ENCODE results near the gene NR3C2.
A peak's percentile ranks its signal among the peaks of the same experiment; 100 is the strongest.

NR3C2 gene

GRCh38 chr4:148072789-148073188, 369.4 kb downstream of the NR3C2 start:
- no peaks in the 10 kb centered on the region for H3K27me3 Mint-ChIP-seq

GRCh38 chr4:148071009-148071408, 371.2 kb downstream of the NR3C2 start:
- DNase-seq = no peak

More at GRCh38 chr4:148072789-148073188, 369.4 kb downstream of the NR3C2 start:
- no peaks in the 10 kb centered on the region for H3K4me1 Mint-ChIP-seq (ENCODE audit: low read depth)
- no peak overlapping the region for H3K4me3 Mint-ChIP-seq
- H3K36me3 Mint-ChIP-seq (ENCODE audit: low read depth) = peaks cover 63% of the 10 kb centered on the region
- peaks cover 36% of the 10 kb centered on the region for H3K9me3 Mint-ChIP-seq
- no peak for DNase-seq
- H3K27ac Mint-ChIP-seq = no peak overlapping the region

GRCh38 chr4:148069895-148070178, 372.4 kb downstream of the NR3C2 start:
- Mint-ChIP-seq H3K9me3 (peaks cover 17% of the 10 kb centered on the region), H3K36me3 (ENCODE audit: low read depth) (peaks cover 43% of the 10 kb centered on the region), H3K4me1 (ENCODE audit: low read depth) (peaks cover 1% of the 10 kb centered on the region), H3K27me3 (no peaks in the 10 kb centered on the region), H3K27ac (no peak overlapping the region), H3K4me3 (no peak overlapping the region)
- DNase-seq = no peak

More at GRCh38 chr4:148071009-148071408, 371.2 kb downstream of the NR3C2 start:
- peaks cover 24% of the 10 kb centered on the region for H3K9me3 Mint-ChIP-seq
- H3K36me3 Mint-ChIP-seq (ENCODE audit: low read depth) = peaks cover 48% of the 10 kb centered on the region
- no peak overlapping the region for H3K27ac Mint-ChIP-seq
- peaks cover 1% of the 10 kb centered on the region for H3K4me1 Mint-ChIP-seq (ENCODE audit: low read depth)
- no peak overlapping the region for H3K4me3 Mint-ChIP-seq
- no peaks in the 10 kb centered on the region for H3K27me3 Mint-ChIP-seq

GRCh38 chr4:148069086-148069894, 372.9 kb downstream of the NR3C2 start:
- Mint-ChIP-seq H3K27me3 (no peaks in the 10 kb centered on the region), H3K4me3 (no peak overlapping the region), H3K27ac (no peak overlapping the region), H3K36me3 (ENCODE audit: low read depth) (peaks cover 41% of the 10 kb centered on the region), H3K9me3 (peaks cover 12% of the 10 kb centered on the region), H3K4me1 (ENCODE audit: low read depth) (peaks cover 1% of the 10 kb centered on the region)
- DNase-seq = no peak

- Mint-ChIP-seq H3K36me3 (ENCODE audit: low read depth) (peaks cover 35% of the 10 kb centered on the region), H3K27me3 (no peaks in the 10 kb centered on the region), H3K9me3 (peaks cover 3% of the 10 kb centered on the region), H3K4me1 (ENCODE audit: low read depth) (peaks cover 1% of the 10 kb centered on the region), H3K4me3 (no peak overlapping the region), H3K27ac (no peak overlapping the region)
- DNase-seq = no peak
Observed at GRCh38 chr4:148068065-148068911, 373.9 kb downstream of the NR3C2 start.

GRCh38 chr4:148067301-148067916, 374.8 kb downstream of the NR3C2 start:
- no peak for DNase-seq
- Mint-ChIP-seq H3K27ac (no peak overlapping the region), H3K9me3 (no peaks in the 10 kb centered on the region), H3K36me3 (ENCODE audit: low read depth) (peaks cover 27% of the 10 kb centered on the region), H3K4me1 (ENCODE audit: low read depth) (peaks cover 1% of the 10 kb centered on the region), H3K27me3 (no peaks in the 10 kb centered on the region), H3K4me3 (no peak overlapping the region)

- Mint-ChIP-seq H3K27ac (no peak overlapping the region), H3K36me3 (ENCODE audit: low read depth) (peaks cover 17% of the 10 kb centered on the region), H3K4me1 (ENCODE audit: low read depth) (peaks cover 21% of the 10 kb centered on the region), H3K9me3 (no peaks in the 10 kb centered on the region), H3K4me3 (no peak overlapping the region), H3K27me3 (no peaks in the 10 kb centered on the region)
- DNase-seq = no peak
Observed at GRCh38 chr4:148065075-148065474, 377.1 kb downstream of the NR3C2 start.

- no peak overlapping the region for H3K4me3 Mint-ChIP-seq
- peaks cover 25% of the 10 kb centered on the region for H3K4me1 Mint-ChIP-seq (ENCODE audit: low read depth)
- H3K27me3 Mint-ChIP-seq = no peaks in the 10 kb centered on the region
- no peak for DNase-seq
- no peak overlapping the region for H3K27ac Mint-ChIP-seq
- H3K36me3 Mint-ChIP-seq (ENCODE audit: low read depth) = peaks cover 17% of the 10 kb centered on the region
- peaks cover 3% of the 10 kb centered on the region for H3K9me3 Mint-ChIP-seq
Observed at GRCh38 chr4:148064451-148064850, 377.8 kb downstream of the NR3C2 start.

- Mint-ChIP-seq H3K4me1 (ENCODE audit: low read depth) (peaks cover 43% of the 10 kb centered on the region), H3K4me3 (no peak overlapping the region)
- DNase-seq = no peak
Observed at GRCh38 chr4:148062301-148062950, 379.8 kb downstream of the NR3C2 start.

GRCh38 chr4:148061795-148062194, 380.4 kb downstream of the NR3C2 start:
- Mint-ChIP-seq H3K4me3 (no peak overlapping the region), H3K4me1 (ENCODE audit: low read depth) (peaks cover 48% of the 10 kb centered on the region), H3K27me3 (no peaks in the 10 kb centered on the region), H3K27ac (no peak overlapping the region), H3K36me3 (ENCODE audit: low read depth) (peaks cover 17% of the 10 kb centered on the region), H3K9me3 (peaks cover 7% of the 10 kb centered on the region)
- no peak for DNase-seq

More at GRCh38 chr4:148062301-148062950, 379.8 kb downstream of the NR3C2 start:
- no peaks in the 10 kb centered on the region for H3K27me3 Mint-ChIP-seq
- no peak overlapping the region for H3K27ac Mint-ChIP-seq
- peaks cover 17% of the 10 kb centered on the region for H3K36me3 Mint-ChIP-seq (ENCODE audit: low read depth)
- peaks cover 4% of the 10 kb centered on the region for H3K9me3 Mint-ChIP-seq

- Mint-ChIP-seq H3K4me3 (peak overlapping the region; percentile 78), H3K36me3 (ENCODE audit: low read depth) (peaks cover 15% of the 10 kb centered on the region), H3K27me3 (no peaks in the 10 kb centered on the region), H3K9me3 (peaks cover 7% of the 10 kb centered on the region), H3K27ac (peak overlapping the region; percentile 92), H3K4me1 (ENCODE audit: low read depth) (peaks cover 54% of the 10 kb centered on the region)
- DNase-seq = no peak
Observed at GRCh38 chr4:148061141-148061481, 381.1 kb downstream of the NR3C2 start.

- Mint-ChIP-seq H3K27me3 (no peaks in the 10 kb centered on the region), H3K4me1 (ENCODE audit: low read depth) (peaks cover 60% of the 10 kb centered on the region), H3K36me3 (ENCODE audit: low read depth) (peaks cover 15% of the 10 kb centered on the region), H3K9me3 (peaks cover 7% of the 10 kb centered on the region), H3K27ac (peak overlapping the region; percentile 92), H3K4me3 (peak overlapping the region; percentile 78)
- peak; percentile 40 for DNase-seq
Observed at GRCh38 chr4:148060264-148061140, 381.7 kb downstream of the NR3C2 start.

- Mint-ChIP-seq H3K4me3 (no peak overlapping the region), H3K36me3 (ENCODE audit: low read depth) (peaks cover 8% of the 10 kb centered on the region), H3K9me3 (peaks cover 7% of the 10 kb centered on the region), H3K4me1 (ENCODE audit: low read depth) (peaks cover 67% of the 10 kb centered on the region), H3K27me3 (no peaks in the 10 kb centered on the region), H3K27ac (peak overlapping the region; percentile 77)
- no peak for DNase-seq
Observed at GRCh38 chr4:148059617-148060180, 382.5 kb downstream of the NR3C2 start.
